ENCODE results near the gene OPN4.

Gene OPN4

DNA sequence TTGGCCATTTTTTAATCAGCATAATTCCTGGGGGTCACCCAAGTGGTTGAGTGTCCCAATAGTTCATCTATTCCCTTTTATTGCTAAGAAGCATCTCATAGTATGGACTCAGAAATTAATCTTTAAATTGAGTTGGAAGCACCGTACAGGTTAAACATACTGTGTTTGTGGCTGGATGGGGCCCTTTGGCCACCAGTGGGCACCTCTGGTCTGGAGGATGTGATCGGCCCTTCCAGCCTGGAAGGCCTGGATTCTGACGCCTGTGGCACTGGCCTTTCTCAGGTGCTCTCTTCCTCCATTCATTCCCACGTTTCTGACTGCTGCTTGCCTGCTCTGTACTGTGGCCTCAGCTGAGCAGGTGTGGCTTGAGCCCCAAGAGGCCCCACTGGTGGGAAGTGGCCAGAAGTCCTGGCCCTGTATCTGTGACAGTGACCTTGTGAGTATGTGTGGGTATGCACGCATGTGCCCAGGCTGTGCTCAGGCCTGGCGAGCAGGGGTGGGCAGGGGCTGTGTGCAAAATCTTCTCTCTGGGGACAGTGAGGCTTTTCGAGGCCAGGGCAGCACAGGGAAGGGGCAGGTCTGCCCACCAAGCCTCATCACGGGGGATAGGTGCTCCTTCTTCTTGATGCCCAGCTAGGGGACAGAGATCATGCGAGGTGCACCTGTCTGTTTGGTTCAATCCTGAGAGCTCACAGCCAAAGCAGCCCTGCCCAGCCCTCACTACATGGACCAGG lies 44.0 kb downstream of the OPN4 start:
- DNase-seq (ENCODE audit: low read depth) = no peak
- no peak overlapping the region for H3K4me3 ChIP-seq (ENCODE audit: low read depth, low read length)
- TF ChIP-seq, protein P1, sequence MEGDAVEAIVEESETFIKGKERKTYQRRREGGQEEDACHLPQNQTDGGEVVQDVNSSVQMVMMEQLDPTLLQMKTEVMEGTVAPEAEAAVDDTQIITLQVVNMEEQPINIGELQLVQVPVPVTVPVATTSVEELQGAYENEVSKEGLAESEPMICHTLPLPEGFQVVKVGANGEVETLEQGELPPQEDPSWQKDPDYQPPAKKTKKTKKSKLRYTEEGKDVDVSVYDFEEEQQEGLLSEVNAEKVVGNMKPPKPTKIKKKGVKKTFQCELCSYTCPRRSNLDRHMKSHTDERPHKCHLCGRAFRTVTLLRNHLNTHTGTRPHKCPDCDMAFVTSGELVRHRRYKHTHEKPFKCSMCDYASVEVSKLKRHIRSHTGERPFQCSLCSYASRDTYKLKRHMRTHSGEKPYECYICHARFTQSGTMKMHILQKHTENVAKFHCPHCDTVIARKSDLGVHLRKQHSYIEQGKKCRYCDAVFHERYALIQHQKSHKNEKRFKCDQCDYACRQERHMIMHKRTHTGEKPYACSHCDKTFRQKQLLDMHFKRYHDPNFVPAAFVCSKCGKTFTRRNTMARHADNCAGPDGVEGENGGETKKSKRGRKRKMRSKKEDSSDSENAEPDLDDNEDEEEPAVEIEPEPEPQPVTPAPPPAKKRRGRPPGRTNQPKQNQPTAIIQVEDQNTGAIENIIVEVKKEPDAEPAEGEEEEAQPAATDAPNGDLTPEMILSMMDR (IDR thresholded peaks at IDR 0.05; ENCODE audit: low read depth, low read length) = no peak

DNA sequence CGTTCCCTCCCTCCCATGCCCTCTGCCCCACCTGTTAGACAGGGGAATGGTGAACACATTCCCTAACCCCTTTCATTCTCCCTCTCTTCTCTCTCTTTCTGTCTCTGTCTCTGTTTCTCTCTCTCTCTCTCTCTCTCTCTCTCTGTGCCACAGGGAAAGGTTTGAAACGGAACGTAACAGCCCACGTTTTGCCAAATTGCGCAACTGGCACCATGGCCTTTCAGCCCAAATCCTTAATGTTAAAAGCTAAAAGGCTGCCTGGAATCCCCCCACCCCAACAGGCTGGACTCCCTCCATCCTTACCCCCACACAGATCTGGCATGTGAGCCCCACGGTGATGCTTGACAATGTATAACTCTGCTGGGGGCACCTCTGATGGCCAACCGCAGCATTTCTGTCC lies 44.8 kb downstream of the OPN4 start:
- no peak for DNase-seq (ENCODE audit: low read depth)
- no peak for TF ChIP-seq POLR2A (IDR thresholded peaks at IDR 0.05; ENCODE audit: extremely low read depth, insufficient read length)
- TF ChIP-seq, protein P2, sequence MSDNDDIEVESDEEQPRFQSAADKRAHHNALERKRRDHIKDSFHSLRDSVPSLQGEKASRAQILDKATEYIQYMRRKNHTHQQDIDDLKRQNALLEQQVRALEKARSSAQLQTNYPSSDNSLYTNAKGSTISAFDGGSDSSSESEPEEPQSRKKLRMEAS (IDR thresholded peaks at IDR 0.05; ENCODE audit: low read depth, low read length) = no peak
- TF ChIP-seq, protein P1 (IDR thresholded peaks at IDR 0.05; ENCODE audit: low read depth, low read length) = no peak
- TF ChIP-seq MYC (IDR thresholded peaks at IDR 0.05; ENCODE audit: low read depth, low read length) = no peak
- H3K4me3 ChIP-seq (ENCODE audit: low read depth, low read length) = no peak overlapping the region

DNA sequence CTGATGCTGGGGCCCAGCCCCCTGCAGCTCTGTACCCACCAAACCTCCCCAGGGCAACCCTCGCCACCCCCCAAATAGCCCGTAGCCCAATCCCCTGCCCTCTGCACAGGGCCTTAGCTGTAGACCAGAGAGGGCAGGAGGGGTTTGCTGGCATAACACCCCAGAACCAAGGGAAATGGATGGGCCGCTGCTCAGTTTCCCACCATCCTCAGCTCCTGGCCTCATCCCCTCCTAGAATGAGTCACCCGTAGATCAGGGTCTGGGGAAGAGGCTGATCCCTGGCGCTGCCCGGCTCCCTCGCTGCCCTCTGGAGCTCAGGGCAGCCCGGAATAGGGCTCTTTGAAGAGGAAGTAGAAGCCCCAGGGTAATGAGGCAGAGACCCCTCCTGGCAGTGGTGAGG lies 45.2 kb downstream of the OPN4 start:
- H3K4me3 ChIP-seq (ENCODE audit: low read depth, low read length) = no peak overlapping the region
- TF ChIP-seq MYC (IDR thresholded peaks at IDR 0.05; ENCODE audit: low read depth, low read length) = no peak
- TF ChIP-seq, protein P1 (IDR thresholded peaks at IDR 0.05; ENCODE audit: low read depth, low read length) = no peak
- TF ChIP-seq, protein P2 (IDR thresholded peaks at IDR 0.05; ENCODE audit: low read depth, low read length) = no peak
- no peak for TF ChIP-seq POLR2A (IDR thresholded peaks at IDR 0.05; ENCODE audit: extremely low read depth, insufficient read length)
- no peak for DNase-seq (ENCODE audit: low read depth)

DNA sequence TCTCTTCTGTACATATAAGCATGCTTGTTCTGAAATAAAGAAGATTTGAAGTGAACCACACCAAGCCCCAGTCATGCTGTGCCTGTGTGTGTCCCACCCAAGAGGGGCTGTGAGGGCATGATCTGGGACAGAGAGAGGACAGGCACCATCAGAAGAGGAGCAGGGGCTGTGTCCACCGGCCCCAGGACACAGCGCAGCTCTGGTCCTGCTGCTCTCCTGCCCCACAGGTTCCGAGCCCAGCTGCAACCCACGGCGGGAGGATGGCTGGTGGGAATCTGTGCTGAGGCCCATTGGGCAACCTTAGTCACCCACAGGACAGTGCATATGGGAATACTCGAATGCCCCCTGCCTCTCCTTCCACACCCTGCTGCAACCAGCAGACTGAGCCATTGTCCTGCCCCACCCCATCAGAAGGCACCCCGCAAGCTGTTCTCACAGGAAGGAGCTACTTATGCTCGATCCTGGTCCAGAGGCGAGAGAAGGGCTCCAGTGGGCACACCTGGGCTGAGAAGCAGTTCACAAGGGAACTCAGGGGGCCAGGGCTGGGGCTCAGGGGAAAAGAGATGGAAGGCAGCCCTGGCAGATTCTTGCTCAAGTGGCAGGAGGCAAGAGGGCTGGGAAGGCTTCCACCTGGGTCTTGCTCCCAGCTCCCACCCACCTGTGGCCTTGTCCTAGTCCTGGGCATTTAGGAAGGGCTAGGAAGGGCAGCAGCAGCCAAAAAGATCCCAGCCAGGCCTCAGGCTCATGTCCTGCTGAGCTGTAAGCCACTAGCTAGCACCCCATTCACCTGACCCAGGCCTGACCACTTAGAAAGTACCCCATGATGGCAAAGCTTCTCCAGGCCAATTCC lies 45.9 kb downstream of the OPN4 start:
- no peak for DNase-seq (ENCODE audit: low read depth)
- TF ChIP-seq, protein P1 (IDR thresholded peaks at IDR 0.05; ENCODE audit: low read depth, low read length) = no peak
- TF ChIP-seq POLR2A (IDR thresholded peaks at IDR 0.05; ENCODE audit: extremely low read depth, insufficient read length) (no peak), MYC (IDR thresholded peaks at IDR 0.05; ENCODE audit: low read depth, low read length) (no peak)
- TF ChIP-seq, protein P2 (IDR thresholded peaks at IDR 0.05; ENCODE audit: low read depth, low read length) = no peak
- no peak overlapping the region for H3K4me3 ChIP-seq (ENCODE audit: low read depth, low read length)

DNA sequence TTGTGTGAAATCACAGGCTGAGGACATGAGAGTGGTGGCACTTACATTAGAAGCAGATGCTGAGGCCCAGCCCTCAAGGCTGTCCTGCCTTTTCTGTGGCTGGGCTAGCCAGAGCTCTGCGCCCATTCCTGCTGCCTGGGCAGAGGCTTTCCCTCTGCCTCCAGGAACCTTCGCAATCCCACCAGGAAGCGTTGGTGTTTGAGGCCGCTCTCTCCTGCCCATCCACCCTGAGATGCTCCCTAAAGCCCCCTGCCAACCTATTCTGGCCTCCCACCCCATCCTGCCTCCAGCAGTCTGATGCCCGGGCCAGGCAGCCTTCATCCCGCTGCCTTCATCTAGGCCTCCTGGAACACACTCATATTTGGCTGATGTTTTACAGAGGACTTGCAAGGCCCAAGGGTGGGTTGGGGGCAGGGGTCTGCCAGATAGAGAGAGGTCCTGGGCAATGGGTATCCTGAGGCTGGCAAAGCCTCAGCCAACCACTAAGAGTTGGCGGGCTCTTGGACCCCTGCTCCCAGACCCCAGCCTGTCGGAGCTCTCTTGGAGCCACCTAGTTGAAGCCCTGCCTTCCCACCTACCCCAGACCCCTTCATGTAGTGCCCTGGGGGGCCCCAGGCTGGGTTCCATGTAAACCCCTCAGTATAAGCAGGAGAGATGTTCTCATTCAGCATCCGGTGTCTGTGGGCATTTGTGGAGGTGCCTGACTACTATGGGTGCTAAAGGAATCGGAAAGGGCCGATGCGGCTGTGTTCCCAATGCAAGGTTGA lies 46.7 kb downstream of the OPN4 start:
- no peak for TF ChIP-seq POLR2A (IDR thresholded peaks at IDR 0.05; ENCODE audit: extremely low read depth, insufficient read length)
- TF ChIP-seq, protein P1 (IDR thresholded peaks at IDR 0.05; ENCODE audit: low read depth, low read length) = no peak
- TF ChIP-seq MYC (IDR thresholded peaks at IDR 0.05; ENCODE audit: low read depth, low read length) = no peak
- TF ChIP-seq, protein P2 (IDR thresholded peaks at IDR 0.05; ENCODE audit: low read depth, low read length) = no peak
- H3K4me3 ChIP-seq (ENCODE audit: low read depth, low read length) = no peak overlapping the region
- no peak for DNase-seq (ENCODE audit: low read depth)
